ENCODE results near the gene SLC1A2. TPM values are rescaled to one million over a fixed set of nuclear protein-coding genes. Genes with fewer than 3 reads are reported as not detected.

SLC1A2 gene
- total and polyA plus RNA-seq, 2 experiments from 2014 or later: 0.70 to 2.8 TPM

DNA sequence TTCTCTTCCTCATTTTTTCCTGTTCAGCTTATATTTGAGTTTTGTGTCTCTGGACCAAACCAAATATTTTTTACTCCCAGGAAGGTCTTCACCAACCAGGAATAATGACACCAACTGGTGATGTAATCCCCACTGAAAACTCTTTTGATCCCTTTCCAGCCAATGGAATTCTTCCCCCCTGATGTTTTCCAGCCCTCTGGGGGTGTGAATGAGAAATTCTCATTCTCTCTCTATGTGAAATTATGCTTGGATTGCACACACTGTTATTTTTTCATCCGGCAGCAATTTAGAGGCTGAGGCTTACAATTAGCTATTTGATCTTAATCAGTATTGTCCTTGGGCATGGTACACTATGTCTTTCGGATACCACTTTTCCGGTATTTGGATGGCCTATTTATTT, 39.5 kb upstream of the SLC1A2 start:
- Histone ChIP-seq H3K36me3 (ENCODE audit: insufficient read depth) (no peaks in the 10 kb centered on the region), H3K27me3 (ENCODE audit: insufficient read depth) (no peaks in the 10 kb centered on the region), H3K79me2 (replicated peaks; ENCODE audit: insufficient read depth) (no peaks in the 10 kb centered on the region), H3K4me1 (ENCODE audit: insufficient read depth) (peaks cover 6% of the 10 kb centered on the region; the same call in 1 of the 2 replicates), H3F3A (replicated peaks; ENCODE audit: low read depth) (no peaks in the 10 kb centered on the region), H3K4me2 (no peak overlapping the region), H4K20me1 (replicated peaks; ENCODE audit: insufficient read depth) (no peaks in the 10 kb centered on the region), H3K27ac (ENCODE audit: low read depth) (no peak overlapping the region), H3K9me2 (ENCODE audit: insufficient read depth) (no peaks in the 10 kb centered on the region), H2AFZ (no peak overlapping the region), H3K4me3 (no peak overlapping the region)
- DNase-seq (ENCODE audit: low spot score) (no peak), ATAC-seq (no peak)
- TF ChIP-seq EZH2phosphoT487 (IDR thresholded peaks at IDR 0.05; ENCODE audit: unreplicated experiment): no peak
- TF ChIP-seq ZNF114 (CRISPR knock-in tag; IDR thresholded peaks at IDR 0.05): no peak
- TF ChIP-seq, protein P1, sequence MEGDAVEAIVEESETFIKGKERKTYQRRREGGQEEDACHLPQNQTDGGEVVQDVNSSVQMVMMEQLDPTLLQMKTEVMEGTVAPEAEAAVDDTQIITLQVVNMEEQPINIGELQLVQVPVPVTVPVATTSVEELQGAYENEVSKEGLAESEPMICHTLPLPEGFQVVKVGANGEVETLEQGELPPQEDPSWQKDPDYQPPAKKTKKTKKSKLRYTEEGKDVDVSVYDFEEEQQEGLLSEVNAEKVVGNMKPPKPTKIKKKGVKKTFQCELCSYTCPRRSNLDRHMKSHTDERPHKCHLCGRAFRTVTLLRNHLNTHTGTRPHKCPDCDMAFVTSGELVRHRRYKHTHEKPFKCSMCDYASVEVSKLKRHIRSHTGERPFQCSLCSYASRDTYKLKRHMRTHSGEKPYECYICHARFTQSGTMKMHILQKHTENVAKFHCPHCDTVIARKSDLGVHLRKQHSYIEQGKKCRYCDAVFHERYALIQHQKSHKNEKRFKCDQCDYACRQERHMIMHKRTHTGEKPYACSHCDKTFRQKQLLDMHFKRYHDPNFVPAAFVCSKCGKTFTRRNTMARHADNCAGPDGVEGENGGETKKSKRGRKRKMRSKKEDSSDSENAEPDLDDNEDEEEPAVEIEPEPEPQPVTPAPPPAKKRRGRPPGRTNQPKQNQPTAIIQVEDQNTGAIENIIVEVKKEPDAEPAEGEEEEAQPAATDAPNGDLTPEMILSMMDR (conservative IDR thresholded peaks at IDR 0.05; ENCODE audit: low read depth in 2 of 2): no peak
- no peak for TF ChIP-seq EZH2 (IDR thresholded peaks at IDR 0.05; ENCODE audit: low read depth, unreplicated experiment)
- TF ChIP-seq ZNF331 (CRISPR knock-in tag; IDR thresholded peaks at IDR 0.05; ENCODE audit: low read depth): no peak
- TF ChIP-seq NANOG (IDR thresholded peaks at IDR 0.05; ENCODE audit: borderline replicate concordance): no peak
- no peak for TF ChIP-seq POLR2AphosphoS5 (IDR thresholded peaks at IDR 0.05; ENCODE audit: low read depth)
- TF ChIP-seq, protein P2, sequence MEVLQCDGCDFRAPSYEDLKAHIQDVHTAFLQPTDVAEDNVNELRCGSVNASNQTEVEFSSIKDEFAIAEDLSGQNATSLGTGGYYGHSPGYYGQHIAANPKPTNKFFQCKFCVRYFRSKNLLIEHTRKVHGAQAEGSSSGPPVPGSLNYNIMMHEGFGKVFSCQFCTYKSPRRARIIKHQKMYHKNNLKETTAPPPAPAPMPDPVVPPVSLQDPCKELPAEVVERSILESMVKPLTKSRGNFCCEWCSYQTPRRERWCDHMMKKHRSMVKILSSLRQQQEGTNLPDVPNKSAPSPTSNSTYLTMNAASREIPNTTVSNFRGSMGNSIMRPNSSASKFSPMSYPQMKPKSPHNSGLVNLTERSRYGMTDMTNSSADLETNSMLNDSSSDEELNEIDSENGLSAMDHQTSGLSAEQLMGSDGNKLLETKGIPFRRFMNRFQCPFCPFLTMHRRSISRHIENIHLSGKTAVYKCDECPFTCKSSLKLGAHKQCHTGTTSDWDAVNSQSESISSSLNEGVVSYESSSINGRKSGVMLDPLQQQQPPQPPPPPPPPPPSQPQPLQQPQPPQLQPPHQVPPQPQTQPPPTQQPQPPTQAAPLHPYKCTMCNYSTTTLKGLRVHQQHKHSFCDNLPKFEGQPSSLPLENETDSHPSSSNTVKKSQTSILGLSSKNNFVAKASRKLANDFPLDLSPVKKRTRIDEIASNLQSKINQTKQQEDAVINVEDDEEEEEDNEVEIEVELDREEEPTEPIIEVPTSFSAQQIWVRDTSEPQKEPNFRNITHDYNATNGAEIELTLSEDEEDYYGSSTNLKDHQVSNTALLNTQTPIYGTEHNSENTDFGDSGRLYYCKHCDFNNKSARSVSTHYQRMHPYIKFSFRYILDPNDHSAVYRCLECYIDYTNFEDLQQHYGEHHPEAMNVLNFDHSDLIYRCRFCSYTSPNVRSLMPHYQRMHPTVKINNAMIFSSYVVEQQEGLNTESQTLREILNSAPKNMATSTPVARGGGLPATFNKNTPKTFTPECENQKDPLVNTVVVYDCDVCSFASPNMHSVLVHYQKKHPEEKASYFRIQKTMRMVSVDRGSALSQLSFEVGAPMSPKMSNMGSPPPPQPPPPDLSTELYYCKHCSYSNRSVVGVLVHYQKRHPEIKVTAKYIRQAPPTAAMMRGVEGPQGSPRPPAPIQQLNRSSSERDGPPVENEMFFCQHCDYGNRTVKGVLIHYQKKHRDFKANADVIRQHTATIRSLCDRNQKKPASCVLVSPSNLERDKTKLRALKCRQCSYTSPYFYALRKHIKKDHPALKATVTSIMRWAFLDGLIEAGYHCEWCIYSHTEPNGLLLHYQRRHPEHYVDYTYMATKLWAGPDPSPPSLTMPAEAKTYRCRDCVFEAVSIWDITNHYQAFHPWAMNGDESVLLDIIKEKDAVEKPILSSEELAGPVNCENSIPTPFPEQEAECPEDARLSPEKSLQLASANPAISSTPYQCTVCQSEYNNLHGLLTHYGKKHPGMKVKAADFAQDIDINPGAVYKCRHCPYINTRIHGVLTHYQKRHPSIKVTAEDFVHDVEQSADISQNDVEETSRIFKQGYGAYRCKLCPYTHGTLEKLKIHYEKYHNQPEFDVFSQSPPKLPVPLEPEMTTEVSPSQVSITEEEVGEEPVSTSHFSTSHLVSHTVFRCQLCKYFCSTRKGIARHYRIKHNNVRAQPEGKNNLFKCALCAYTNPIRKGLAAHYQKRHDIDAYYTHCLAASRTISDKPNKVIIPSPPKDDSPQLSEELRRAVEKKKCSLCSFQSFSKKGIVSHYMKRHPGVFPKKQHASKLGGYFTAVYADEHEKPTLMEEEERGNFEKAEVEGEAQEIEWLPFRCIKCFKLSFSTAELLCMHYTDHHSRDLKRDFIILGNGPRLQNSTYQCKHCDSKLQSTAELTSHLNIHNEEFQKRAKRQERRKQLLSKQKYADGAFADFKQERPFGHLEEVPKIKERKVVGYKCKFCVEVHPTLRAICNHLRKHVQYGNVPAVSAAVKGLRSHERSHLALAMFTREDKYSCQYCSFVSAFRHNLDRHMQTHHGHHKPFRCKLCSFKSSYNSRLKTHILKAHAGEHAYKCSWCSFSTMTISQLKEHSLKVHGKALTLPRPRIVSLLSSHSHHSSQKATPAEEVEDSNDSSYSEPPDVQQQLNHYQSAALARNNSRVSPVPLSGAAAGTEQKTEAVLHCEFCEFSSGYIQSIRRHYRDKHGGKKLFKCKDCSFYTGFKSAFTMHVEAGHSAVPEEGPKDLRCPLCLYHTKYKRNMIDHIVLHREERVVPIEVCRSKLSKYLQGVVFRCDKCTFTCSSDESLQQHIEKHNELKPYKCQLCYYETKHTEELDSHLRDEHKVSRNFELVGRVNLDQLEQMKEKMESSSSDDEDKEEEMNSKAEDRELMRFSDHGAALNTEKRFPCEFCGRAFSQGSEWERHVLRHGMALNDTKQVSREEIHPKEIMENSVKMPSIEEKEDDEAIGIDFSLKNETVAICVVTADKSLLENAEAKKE (CRISPR knock-in tag; IDR thresholded peaks at IDR 0.05): no peak
- H3K27ac Mint-ChIP-seq: no peak overlapping the region
- H3K27me3 Mint-ChIP-seq (ENCODE audit: insufficient read depth, low read depth, poor library complexity): no peaks in the 10 kb centered on the region
- peaks cover 5% of the 10 kb centered on the region; the same call in 2 of the 3 replicates for H3K4me1 Mint-ChIP-seq
- H3K9me3 Mint-ChIP-seq: no peaks in the 10 kb centered on the region
- H3K4me3 Mint-ChIP-seq: no peak overlapping the region
- no peaks in the 10 kb centered on the region for H3K36me3 Mint-ChIP-seq (ENCODE audit: low read depth)

Measured in GM23338 (cell line).